GM21737 (cell line): Measurements from ENCODE around the gene USP54.

Experiments used
- ATAC-seq: cut with Tn5 transposase; IDR thresholded peaks from one replicate; pipeline ENCODE4 v1.9.1; 2021; ENCODE audit warnings: mild to moderate bottlenecking, moderate library complexity; ENCODE audit not compliant: unreplicated experiment

The USP54 gene

DNA sequence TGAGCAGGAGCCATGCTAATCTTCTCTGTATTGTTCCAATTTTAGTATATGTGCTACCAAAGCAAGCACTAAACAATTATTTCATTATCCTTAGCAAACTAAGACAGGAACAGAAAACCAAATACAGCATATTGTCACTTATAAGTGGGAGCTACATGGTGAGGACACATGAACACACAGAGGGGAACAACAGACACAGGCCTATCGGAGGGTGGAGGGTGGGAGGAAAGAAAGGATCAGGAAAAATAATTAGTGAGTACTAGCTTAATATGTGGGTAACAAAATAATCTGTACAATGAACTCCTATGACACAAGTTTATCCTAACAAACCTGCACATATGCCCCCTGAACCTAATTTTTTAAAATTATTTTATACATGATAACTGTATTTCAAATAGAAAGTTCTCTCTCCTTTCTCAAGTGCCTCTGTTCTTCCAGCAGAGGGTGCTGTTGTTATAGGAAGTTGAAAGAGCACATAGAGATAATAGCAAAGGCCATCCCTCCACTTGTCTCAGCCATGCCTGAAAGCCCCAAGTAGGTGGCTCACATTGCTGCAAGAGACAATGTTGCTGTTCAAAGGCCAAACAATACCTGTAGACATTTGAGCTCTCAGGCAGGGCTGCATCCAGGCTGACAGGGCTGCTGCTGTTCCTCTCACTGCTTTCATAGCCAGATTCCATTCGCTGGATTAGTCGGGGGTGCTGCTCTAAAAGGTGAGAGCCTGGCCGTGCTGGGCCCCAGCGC is 61.9 kb downstream of the USP54 start:
- ATAC-seq, result no peak

DNA sequence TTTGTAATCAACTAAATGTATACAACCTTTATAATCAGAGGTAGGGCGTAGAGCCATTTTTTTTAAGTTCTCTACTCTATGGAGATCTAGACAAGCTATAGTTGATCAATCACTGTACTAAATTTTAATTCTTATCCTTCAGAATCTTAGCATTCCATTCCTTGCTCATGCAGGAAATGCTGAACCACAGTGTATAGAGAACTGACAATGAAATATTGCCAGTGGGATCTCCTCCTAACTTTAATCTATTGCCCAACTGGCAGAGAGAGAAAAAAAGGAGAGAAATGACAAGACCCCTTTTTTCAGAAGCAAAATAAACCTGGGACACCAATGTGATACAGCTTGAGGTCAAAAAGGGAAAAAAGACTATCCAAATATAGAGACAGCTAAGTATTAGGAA is 68.9 kb downstream of the USP54 start:
- no peak for ATAC-seq

DNA sequence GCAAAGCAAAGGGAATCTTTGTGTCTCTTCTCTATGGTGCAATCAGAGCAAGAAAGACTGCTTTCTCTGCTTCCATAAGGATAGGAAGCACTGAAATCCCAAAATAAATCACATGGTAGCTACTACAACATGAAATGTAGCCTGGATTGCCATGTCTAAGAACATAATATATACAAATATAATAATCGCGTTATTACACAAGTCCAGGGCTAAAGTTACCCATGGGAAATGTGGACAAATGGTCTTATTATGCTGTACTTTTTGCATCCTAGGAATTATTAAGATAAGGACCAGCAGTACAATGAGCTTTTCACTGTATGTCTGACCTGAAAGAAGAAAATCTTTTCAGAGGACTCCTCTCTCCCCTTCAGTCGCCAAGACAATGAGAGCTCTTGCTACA is 71.8 kb downstream of the USP54 start:
- ATAC-seq, result no peak

DNA sequence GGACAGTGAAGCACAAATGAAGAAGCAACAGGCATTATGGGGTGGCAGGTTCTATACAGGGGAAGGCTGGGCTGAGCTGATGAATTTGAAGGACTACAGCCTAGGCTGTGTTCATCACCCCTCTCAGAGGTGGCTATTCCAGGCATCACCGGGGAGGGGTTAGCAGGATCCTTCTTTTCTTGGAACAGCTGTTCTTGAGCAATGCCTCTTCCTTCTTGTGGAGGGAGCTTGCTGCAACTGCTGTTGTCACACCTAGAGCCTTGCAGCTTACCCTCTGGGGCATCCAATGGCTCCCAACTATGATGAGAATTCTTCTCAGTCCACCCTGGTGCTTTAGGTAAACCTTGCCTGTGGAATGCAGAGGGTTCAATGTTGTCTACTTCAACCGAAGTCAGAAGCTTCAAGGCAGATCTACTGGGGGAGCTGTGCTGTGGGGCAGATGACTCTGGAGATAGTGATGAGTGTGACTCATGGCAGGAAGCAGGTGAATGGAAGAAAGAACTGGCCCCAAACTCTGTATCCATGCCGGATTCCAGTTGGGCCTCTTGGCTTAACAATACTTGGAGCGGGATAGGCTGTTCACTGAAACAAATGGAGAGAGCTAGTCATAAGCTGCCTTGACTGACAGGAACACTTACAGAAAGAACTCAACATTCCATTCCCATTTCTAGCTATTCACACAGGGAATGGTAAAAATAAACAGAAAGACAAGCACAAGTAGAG is 73.8 kb downstream of the USP54 start:
- no peak for ATAC-seq

DNA sequence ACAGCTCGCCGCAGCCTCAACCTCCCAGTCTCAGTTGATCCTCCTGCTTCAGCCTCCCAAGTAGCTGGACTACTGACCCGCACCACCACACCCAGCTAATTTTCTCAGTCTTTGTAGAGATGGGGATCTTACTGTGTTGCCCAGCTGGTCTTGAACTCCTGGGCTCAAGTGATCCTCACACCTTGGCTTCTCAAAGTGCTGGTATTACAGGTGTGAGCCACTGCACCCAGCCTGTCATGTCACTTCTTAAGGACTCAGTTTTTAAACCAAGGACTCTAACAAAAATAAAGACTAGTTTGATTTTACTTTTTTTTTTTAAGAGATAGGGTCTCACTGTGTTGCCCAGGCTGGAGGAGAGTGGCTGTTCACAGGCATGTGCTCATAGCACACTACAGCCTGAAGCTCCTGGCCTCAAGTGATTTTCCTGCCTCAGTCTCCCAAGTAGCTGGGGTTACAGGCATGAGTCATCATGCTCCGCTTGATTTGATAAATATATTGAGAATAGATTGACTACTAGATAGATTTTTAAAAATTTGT is 78.9 kb downstream of the USP54 start:
- ATAC-seq, result no peak

DNA sequence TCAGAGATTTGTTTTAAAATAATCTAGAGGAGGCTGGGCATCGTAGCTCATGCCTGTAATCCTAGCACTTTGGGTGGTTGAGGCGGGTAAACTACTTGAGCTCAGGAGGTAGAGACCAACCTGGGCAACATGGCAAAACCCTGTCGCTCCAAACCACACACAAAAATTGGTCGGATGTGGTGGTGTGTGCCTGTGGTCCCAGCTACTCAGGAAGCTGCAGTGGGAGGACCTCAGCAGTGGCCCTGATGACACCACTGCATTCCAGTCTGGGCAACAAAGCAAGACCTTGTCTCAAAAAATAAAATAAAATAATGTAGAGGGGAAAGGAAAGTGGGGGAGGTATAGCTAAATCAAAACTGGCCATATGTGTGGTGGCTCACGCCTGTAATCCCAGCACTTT is 81.4 kb downstream of the USP54 start:
- no peak for ATAC-seq

DNA sequence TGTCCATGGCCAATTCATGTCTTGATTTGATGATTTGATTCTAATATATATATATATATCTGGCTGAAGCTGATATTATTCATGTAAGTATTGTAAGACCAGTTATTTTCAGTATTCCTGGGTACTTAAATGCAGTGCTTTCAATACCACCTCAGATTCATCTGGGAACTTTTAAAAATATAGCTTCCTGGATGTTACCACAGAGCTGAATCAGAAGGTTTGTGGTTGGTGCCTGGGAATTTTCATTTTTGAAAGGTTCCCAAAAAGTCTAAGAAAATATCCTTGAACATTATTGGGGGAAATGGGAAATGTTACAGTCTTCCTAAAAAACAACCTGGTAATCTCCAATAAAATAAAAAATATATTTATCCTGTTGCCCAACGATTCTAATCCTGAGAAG is 84.7 kb downstream of the USP54 start:
- ATAC-seq, result no peak

DNA sequence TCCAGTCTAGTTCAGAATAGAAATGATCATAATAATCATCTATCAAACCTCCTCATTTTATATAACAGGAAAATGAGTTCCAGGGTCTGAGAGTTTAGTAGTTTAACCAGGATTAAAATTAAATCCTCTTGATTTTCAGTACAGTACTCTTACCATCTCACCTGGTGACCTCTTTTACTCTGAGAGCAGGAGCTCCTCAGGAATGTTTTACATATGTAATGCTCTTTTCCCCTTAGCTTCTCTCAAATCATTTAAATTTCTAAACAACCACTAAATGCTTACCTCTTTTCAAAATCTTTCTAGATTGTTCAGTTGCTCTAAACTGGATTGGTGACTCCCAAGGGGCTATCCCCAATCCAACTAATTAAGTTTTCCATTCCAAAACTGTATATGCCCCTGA is 85.1 kb downstream of the USP54 start:
- ATAC-seq, result no peak

DNA sequence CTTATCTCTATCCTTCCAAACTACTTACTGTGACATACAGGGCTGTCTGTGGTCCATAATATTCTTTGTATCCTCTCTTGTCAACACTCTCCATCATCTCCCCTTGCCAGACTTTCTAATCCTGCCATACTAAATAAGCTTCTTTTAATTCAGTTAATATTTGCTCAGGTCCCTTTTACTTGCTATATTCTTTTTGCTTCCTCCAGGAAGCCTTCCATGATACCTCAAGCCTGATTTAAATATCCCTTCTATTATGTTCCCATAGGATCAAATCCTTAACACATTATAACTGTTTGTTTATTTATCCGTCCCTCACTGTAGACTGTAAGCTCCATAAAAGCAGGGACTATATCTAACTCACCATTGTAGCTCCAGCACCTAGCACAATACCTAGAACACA is 88.1 kb downstream of the USP54 start:
- ATAC-seq, result no peak

DNA sequence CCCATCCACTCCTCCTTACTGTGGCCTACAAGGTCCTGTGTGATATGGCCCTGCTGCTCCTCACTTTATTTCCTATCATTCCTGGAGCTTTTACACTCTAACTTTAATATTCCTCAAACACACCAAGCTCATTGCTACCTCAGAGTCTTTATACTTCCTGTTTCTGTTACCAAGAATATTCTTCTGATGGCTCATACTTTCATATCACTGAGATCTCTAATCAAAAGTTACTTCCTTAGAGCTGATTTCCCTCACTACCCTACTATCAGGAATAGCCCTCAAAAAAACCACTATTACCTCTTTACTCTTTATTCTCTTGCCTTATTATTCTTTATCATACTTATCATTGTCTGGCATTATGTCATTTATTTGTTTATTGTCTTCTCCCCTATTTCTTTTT is 89.5 kb downstream of the USP54 start:
- no peak for ATAC-seq

DNA sequence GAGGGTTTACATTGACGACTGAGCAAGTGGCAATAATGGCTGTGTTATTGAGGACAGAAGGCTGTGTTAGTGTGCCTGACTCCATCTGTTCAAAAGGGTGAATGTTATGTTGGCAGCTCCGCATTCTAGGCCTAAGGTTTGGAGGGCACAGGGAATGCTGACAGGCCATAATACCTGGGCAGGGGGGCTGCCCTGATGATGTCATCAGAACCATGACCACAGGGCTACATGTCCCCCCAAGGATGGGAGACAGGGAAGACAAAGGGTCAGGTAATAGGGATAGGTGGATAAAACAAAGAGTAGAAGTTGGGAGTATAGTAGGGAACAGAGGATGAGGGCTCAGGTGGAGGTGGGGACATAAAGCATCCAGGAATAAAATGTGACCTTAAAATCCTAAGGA is 93.5 kb downstream of the USP54 start:
- no peak for ATAC-seq

DNA sequence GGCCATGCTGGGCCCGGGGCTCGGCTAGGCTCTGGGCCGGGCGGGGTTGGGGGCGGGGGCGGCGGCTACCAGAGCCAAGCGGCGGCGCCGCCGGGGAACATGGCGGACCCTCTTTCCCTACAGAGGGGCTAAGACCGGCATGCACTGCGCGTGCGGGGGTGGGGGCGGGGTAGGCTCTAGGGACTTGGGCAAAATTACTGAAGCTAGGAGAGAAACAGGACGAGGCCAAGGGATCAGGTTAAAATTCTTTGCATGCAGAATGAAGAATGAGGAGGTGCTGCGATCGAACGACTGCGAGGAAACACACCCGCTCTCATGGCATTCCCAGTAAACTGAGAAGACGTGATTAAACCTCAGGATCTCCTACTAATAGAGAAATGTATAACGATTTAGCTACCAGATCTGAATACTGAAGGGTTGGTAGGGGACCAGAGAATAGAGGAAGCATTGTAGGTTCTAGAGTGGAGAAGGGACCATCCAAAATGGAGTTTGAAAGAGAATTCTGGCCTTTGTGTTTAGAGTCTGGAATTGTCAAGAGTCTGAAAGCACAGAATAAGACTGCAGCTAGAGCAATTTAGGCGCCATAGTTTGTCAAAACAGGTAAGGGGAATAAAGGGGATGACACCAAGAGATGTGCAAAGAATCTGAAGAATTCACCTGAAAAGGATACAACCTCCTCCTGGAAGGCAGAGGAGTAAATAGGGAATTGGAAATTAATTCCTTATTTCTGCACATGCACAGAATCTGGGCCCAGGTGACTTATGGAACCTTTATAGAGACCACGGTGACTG is 95.1 kb downstream of the USP54 start, which contains the start of gene PPP3CB:
Gene PPP3CB, minus strand, starts transcription at position 141 of the 791 bp plus-strand sequence. Its CDS starts 135 bp downstream, at position 6.
- ATAC-seq, result peak; percentile 55

DNA sequence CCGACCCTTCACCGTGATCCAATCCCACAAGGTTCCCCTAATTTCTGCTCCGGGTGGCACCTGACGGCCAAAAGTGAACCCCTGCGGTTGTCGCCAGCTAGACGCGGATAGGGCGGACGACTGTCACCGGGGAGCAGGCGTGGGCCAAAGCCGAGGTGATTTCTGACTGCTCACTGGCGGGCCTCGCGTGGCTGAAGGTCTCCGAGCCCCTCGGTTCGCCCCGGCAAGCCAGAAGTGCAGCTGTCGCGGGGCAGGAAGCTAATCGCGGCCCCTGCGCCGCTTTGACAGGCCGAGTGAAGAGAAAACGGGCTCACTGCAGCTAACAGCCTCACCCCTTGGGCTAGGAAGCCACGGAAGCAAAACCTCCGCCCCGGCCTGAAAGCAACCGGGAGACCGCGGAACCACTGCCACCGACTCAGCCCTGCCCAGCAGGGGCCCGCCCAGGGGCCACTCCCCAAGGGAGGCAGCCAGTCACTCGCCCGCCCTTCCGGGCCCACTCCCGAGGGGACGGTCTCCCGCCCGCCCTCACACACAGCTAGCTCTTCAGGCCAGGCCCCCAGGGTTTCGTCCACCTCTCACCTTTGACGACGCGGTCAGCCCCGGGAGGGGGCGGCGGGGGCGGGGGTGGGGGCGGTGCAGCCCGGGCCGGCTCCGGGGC is 95.8 kb downstream of the USP54 start:
- ATAC-seq, result peak; percentile 91

DNA sequence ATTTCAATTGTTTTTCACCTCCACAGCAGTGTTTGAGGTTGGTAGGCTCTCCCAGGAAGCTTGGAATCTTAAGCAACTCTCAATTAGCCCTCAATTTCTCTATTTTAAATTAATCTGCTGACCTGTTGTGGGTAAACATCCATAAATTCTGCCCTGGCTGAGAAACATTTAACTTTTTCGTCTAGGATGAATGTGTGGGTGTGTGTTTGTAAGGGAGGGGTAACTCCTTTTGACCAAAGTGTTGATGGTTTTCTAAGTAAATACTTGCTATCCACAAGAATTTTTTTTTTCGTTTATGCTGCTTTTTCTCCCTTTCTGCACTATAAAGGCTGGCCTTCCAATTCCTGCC is 96.3 kb downstream of the USP54 start:
- ATAC-seq, result no peak

DNA sequence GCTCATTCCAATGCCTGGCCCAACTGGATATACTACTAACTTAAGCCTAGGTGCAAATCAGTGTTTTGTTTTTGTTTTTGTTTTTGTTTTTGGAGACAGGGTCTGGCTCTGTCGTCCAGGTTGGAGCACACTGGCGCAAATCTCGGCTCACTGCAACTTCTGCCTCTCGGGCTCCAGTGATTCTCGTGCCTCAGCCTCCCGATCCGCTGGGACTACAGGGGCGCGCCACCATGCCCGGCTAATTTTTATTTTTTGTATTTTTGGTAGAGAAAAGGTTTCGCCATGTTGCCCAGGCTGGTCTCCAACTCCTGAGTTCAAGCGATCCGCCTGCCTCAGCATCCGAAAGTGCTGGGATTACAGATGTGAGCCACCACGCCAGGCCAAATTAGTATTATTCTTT is 96.9 kb downstream of the USP54 start:
- no peak for ATAC-seq

DNA sequence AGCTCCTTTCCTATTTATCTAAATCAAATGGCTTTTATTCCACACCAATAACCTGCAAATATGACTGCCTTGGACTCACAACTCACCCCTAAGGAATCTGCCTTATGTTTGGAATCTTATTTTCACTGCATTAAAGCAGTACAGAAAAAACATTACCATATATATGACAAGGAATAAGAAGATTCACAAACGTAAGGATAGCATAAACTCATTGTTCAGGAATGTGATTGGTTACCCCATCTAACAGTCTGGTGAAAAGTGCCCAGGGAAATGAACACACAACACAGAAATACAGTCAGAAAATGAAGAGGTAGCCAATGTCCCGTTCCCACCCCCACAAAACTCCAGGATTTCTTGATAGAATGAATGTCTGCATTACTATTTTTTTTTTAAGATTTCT is 97.4 kb downstream of the USP54 start:
- no peak for ATAC-seq

DNA sequence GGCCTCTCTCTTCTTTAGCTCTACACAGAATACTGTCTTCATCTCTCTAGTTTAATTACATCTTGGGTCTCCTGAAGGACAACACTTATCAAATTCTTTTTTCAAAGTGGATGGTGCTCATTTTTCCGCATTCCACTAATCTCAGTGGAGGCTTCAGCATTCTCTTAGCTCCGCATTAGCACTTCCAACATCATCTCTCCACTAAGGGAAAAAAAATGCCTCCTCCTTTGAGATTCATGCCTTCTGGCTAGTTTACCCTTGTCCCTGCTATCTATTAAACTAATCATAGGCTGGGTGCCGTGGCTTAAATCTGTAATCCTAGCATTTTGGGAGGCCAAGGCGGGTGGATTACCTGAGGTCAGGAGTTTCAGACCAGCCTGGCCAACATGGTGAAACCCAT is 104.5 kb downstream of the USP54 start:
- no peak for ATAC-seq

DNA sequence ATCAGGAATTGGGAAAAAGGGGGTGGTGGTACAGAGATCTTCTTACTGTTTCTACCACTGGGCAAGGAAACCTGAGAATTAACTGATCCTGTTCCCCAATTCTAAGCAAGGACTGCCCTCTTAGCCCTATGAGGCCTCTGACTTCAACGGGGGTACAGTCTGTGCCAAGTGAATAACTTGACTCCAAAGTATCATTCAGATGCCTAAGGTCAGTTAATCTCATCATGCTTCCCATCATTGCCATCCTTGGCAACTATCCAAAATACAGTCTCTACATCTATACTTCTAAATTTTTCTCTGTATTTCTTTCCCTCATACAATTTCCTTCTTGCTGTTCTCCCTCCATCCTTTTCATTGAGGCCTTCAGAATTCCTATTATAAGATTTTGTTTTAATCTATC is 105.8 kb downstream of the USP54 start:
- no peak for ATAC-seq

DNA sequence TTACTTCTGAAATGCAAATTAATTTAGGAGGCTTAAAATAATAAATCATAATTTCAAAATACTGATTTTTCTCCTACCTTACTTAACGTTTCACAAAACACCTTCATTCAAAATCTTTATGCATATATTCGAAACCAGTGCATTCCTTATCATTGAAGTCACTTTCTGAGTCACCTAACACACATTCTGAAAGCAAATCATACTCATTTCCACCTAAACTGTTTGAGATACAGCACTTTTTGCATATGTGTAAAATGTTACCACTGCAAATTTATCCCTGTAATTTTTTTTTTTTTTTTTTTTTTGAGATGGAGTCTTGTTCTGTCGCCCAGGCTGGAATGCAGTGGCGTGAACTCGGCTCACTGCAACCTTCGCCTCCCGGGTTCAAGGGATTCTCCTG is 111.0 kb downstream of the USP54 start:
- ATAC-seq, result no peak

DNA sequence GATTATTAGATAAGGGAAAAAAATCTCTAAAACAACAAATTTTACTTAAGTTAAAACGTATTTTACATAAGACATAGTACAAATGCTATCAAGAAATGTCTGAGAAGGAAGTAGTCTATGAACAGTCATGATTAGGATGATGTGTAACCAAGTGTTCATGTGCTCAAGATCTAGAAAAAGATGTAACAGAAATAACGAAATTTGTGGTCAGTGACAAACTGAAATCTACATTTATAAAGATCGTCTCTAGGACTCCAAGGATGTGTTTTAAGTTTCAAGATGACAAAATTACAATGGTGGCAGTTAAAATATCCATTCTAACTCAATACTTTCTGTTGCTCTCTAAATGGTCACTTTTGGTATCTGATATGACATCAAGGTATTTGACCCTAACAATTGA is 112.5 kb downstream of the USP54 start:
- ATAC-seq, result no peak

DNA sequence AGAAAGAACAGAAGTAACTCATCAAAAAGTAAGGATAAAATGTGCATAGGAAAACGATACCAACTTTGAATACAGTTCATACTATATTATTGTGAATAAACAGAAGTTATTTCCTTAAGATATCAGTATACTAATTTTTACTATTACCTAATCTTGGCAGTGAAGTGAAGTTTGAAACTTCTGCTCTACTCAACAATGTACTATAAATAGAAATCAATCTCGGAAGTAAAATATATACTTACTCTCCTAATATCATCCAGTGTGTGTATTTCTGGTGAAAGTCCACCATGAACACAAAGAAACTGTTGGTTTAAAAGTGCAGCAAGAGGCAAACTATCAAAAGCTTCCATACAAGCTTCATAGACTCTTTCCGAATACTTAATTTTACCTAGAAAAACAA is 119.9 kb downstream of the USP54 start:
- no peak for ATAC-seq
